Measurements from ENCODE around the gene GNMT.

DNA sequence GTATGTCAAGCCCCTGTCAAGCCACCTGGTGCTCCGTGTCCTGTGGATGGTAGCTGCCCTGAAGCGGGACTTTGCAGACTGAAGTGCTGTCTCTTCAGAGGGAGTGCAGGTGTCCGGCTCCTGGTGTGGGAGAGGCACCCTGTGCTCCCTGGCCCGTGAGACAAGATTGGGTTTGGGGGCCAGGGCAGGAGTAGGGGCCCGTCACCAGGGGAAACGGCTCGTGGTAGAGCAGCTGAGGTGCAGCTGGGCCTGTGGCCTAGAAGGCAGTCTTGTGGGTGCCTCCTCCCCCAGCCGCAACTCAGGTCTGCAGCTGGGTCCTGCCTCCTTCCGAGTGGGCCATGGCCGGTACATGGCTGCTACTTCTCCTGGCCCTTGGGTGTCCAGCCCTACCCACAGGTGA, 44.8 kb upstream of the GNMT start, which contains the start of gene PTCRA:
- no peak for TF ChIP-seq POLR2AphosphoS5 (IDR thresholded peaks at IDR 0.05; ENCODE audit: borderline replicate concordance, low read depth, low read length)
- no peak for TF ChIP-seq EZH2 (IDR thresholded peaks at IDR 0.05)
